HG03095 (cell line): ENCODE results near the gene TTC39B.

Experiments used
- ATAC-seq: cut with Tn5 transposase; IDR thresholded peaks from one replicate; pipeline ENCODE4 v1.9.1; 2021; ENCODE audit warnings: moderate library complexity; ENCODE audit not compliant: unreplicated experiment

Gene TTC39B

GRCh38 chr9:15182730-15183129 is 124.3 kb downstream of the TTC39B start:
- no peak for ATAC-seq

GRCh38 chr9:15182101-15182551 is 124.9 kb downstream of the TTC39B start:
- ATAC-seq = no peak

- no peak for ATAC-seq
Measured at GRCh38 chr9:15180124-15180523, 126.9 kb downstream of the TTC39B start.

- no peak for ATAC-seq
Measured at GRCh38 chr9:15178631-15179030, 128.4 kb downstream of the TTC39B start.

- no peak for ATAC-seq
Measured at GRCh38 chr9:15176836-15177235, 130.2 kb downstream of the TTC39B start.

GRCh38 chr9:15163931-15164330 is 143.1 kb downstream of the TTC39B start:
- ATAC-seq = no peak

GRCh38 chr9:15161753-15162152 is 145.3 kb downstream of the TTC39B start:
- ATAC-seq = no peak

- ATAC-seq = no peak
Measured at GRCh38 chr9:15160673-15161072, 146.3 kb downstream of the TTC39B start.

DNA sequence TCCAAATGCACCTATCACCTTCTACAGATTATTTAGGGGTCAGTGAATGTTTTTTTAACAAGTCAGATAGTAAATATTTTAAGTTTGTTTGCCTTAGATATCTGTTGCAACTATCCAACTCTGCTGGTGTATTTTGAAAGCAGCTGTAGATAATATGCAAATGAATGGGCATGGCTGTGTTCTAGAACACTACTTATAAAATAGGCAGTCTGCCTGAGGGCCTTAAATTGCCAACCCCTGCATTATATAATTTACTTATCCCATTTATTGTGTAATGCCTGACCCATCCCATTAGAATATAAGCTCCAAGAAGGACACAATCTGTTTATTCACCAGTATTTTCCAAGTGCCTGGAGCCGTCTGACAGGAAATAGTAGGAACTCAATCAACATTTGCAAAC is 149.0 kb downstream of the TTC39B start:
- ATAC-seq = no peak

DNA sequence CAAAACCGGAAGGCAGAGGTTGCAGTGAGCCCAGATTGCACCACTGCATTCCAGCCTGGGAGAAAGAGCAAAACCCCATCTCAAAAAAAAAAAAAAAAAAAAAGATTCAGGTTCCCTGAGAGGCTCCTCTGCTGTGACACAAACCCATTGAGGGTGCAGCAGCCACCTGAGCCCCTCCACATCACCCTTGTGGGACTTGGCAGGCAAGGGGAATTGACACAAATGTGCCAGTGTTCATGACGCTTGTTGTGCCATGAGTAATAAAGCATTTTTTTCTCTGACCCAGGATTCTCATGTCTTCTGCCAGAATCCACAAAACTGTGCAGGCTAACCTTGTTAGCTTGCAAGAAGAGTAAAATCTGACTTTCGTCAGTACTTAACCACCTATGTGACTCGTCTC is 149.6 kb downstream of the TTC39B start:
- no peak for ATAC-seq

GRCh38 chr9:15156241-15156640 is 150.8 kb downstream of the TTC39B start:
- no peak for ATAC-seq

- ATAC-seq = no peak
Measured at GRCh38 chr9:15155826-15156225, 151.2 kb downstream of the TTC39B start.

DNA sequence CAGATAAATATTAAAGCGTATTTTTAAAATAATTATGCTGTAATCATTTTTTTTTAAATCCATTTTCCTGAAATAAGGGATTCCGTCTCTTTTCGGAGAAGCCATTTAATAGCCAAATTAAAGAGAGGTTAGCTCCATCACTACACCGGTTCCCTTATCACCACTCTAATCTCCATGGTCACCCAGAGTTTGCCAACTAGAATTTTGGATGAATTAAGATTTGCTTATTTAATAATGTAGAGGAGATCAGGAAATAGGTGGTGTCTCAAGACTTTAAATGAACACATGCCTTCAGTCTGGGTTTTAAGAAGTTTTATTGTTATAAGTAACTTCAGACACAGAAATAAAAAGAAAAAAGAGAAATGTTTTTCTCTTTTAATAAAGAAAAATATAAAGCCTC is 151.7 kb downstream of the TTC39B start:
- no peak for ATAC-seq

- no peak for ATAC-seq
Measured at GRCh38 chr9:15154677-15155076, 152.3 kb downstream of the TTC39B start.

GRCh38 chr9:15153961-15154360 is 153.1 kb downstream of the TTC39B start:
- ATAC-seq = no peak

DNA sequence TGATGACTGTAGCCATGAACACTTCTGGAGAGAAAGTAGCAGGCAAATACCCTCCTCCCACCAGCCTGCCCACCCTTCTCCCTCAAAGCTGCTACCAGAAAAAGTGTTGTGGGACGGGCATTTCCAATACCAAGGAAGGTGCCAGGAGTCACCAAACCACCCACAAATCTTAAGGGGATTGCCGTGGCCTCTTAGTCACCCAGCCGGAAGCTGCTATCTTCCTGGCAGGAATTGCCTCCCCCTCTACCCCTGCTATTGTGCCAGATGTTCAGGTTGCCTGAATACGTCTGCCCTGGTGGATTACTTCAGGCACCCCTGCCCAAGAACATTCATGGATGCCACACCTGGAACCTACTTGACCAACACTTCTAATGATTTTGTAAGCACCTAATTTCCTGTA is 156.1 kb downstream of the TTC39B start:
- no peak for ATAC-seq

- no peak for ATAC-seq
Measured at GRCh38 chr9:15149450-15149849, 157.6 kb downstream of the TTC39B start.

DNA sequence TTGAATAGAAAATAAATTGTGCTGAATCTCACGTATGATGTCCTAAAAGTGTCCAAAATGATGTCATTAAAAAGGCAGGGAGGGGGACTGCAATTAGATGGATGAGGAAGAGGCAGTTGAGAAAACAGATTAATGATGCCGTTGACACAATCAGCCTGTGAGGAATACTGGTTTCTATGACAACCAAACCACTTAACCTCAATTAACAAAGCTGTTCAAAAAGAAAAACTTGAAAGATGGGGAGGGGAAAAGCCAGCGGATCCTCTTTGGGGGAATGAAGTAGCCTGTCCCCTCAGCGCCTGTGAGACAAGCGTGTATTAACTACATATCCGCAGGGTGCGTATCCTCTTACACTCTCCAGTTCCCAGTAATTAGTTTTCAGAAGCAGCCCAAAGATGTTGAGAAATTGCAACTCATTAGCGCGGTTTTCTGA is 160.7 kb downstream of the TTC39B start:
- no peak for ATAC-seq

DNA sequence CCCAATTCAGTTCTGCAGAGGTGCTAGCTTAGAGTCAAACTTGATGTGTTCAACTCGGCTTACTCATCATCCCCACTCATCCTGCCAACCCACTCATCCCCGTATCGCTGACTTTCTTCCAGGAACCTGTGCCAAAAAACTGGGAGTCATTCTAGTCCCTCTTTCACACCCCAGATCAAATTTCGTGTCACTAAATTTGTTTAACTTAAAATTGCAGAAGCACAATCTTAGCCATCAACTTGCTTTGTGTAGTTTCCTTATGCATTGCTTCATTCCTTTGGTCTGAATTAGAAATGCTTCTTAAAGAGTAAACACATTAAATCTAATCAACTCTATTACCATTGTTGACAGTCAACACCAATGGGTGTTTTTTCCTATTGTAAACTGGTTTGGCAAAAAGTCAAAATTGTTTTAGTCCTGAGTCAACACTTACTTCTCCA is 162.4 kb downstream of the TTC39B start:
- no peak for ATAC-seq

DNA sequence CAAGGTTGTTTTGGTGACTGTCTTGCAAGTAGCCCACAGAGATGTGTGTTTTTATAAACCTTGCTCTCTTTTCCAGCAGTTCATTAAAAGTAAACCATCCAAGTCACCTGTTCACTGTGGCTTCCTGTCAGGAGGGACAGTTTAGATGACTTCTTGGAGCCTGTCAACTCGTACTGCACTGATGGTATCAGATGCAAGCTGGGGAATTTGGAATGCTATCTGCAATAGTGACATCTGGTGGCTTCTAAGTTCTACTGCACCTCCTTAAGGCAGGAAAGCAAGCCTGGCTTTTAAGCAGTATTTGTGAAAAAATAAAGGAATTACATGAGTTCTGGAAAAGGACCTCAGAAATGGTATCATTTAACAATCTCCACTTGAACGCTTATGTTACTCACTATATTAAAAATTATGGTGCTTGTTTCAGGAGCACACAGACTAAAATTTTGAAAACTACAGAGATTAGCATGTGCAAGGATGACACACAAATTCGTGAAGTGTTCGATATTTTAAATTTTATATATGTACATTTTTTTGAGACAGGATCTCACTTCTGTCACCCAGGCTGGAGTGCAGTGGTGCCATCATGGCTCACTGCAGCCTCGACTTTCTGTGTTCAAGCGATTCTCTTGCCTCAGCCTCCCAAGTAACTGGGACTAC is 164.0 kb downstream of the TTC39B start:
- ATAC-seq = peak; percentile 92

DNA sequence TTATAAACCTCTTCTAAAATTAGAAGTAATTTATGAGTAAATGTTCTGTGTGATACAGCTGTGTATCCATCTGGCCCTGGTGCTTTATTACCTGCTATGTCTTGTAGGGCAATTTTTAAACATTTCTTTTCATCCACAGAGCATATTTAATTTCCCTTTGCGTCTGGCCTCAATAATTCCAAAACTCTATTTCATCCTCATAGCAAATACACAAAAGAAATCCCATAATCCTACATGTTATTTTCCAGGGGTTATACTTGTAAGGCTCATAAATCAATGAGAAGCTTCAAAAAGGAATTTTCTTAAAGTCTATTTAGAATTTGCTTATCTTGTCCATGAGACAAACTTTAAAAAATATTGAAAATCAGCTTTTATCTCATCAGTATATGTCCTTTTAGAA is 167.0 kb downstream of the TTC39B start:
- no peak for ATAC-seq

DNA sequence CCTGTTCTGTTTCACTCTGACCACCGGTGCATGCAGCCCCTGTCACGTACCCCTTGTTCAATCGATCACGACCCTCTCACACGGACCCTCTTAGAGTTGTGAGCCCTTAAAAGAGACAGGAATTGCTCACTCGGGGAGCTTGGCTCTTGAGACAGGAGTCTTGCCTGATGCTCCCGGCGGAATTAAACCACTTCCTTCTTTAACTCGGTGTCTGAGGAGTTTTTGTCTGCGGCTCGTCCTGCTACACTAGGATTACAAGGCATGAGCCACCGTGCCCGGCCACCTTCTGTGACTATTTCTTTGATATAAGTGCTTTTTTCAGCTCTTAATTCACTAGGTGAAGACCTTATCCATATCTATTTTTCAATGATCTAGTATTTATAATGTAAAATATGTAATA is 167.5 kb downstream of the TTC39B start:
- no peak for ATAC-seq

DNA sequence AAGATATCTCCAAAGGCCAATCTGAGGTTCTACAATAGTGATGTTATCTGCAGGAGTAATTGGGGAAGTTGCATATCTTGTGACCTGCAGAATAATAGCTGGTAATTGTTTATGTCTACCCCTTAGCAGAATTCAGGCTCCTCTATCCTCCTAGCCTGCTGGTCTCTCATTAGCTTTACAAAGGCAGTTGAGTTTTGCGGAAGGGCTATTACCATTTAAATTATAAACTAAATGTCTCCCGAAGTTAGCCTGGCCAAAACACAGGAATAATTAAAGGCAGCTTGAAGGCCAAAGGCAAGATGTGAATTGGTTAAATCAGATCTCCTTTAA is 168.7 kb downstream of the TTC39B start:
- ATAC-seq = no peak
